Stimulated activated CD8-positive, alpha-beta memory T cell treated with anti-CD3 and anti-CD28 coated beads, Interleukin-12 subunit alpha, Interleukin-12 subunit beta, amount 100 ng/mL, for 4 hours (primary cell): ENCODE results near the gene TIAM1.
"Not testable (repeated sequence)": the region's sequence is repeated elsewhere in the genome, so short reads cannot be mapped to it uniquely, and the experiment has no call there.

Experiments used
- DNase-seq: peaks from one replicate; pipeline ENCODE4 v3.0.0-alpha.2; 2020; ENCODE audit warnings: low read depth

The TIAM1 gene

DNA sequence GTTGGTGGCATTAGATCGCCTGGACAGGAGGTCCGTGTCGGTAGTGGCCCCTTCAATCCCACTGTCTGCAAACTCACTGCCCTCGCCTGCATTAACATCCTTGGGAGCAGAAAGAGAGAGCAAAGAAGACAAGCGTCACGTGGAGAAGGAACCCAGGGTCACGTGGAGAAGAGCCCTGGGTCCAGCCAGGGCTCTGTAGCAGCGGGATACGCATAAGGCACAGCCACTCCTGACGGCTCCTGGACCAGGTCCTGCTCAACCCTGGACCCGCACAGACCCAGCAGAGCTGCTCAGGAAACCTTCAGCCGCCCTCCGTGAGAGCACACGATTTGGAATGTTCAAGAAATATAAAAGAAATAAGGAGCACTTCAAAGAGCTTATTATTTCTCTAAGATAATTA lies 92.0 kb downstream of the TIAM1 start:
- DNase-seq: no peak

DNA sequence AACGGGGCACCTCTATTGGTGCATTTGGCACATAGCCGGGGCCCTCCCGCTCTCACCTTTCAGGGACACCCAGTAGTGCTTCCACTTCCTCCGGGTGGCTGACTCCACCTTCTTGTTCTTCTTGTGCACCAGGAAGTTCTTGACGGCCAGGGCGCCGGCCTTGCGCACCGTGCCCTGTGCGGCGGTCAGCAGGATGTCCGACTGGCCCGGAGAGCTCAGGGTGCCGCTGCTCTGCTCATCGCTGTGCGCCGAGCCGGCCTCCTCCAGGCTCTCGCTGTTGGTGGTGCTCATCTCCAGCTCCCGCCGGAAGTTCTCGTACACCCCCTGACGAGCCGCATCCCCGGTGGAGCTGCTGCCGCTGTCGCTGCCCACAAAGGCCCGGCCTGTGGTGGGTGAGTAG lies 92.4 kb downstream of the TIAM1 start:
- DNase-seq: no peak

DNA sequence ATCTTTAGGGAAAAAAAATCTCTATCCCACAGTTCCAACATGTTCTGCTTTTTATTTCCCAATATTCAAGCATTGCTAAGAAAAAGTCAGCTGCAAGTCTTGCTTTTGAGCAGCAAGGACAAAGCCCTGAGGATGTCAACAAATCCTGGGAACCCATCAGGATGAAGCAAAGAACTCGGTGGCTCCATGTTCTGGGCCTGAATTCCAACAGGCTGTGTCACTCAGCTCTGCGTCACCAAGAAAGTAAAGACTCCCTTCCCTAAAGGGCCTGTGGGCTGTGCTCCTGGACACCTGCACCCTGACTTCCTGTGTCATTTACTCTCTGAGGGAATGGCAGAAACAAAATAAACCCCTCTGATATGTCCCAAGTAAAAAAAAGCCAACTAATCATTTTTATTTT lies 95.5 kb downstream of the TIAM1 start:
- DNase-seq: no peak

DNA sequence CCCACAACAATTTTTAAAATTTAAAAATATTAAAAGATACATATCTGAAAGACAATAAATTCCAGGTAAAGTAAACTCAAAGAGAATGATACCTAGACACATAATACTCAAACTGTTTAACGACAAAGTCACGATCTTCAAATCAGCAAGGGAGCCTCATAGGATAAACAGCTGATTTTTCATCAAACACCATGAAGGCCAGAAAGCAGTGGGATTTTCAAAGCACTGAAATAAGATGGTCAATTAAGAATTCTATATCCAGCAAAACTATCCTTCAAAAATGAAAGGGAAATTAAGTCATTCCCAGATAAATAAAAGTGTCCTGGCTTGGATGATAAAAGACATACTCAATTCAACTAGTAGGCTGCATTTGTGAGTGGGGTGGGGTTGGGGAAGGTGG lies 100.5 kb downstream of the TIAM1 start:
- no peak for DNase-seq

DNA sequence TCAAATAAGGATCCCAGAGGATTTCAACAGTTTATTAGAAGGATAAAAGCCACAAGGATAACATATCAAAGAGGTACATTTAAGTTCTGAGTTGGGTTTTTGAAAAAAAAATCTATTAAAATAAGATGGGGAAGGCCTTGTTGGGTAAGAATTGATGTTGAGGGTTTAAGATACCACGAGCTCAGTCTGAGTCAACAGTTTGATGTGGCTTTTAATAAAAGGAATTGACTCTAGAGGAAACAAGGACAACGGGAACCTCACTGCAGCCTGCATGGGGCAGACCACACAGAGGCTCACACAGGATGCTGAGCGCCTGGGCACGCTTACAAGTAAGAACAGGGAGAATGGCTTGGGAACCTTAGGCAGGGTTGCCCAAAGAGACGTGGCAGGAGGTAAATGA lies 107.5 kb downstream of the TIAM1 start:
- DNase-seq: no peak

DNA sequence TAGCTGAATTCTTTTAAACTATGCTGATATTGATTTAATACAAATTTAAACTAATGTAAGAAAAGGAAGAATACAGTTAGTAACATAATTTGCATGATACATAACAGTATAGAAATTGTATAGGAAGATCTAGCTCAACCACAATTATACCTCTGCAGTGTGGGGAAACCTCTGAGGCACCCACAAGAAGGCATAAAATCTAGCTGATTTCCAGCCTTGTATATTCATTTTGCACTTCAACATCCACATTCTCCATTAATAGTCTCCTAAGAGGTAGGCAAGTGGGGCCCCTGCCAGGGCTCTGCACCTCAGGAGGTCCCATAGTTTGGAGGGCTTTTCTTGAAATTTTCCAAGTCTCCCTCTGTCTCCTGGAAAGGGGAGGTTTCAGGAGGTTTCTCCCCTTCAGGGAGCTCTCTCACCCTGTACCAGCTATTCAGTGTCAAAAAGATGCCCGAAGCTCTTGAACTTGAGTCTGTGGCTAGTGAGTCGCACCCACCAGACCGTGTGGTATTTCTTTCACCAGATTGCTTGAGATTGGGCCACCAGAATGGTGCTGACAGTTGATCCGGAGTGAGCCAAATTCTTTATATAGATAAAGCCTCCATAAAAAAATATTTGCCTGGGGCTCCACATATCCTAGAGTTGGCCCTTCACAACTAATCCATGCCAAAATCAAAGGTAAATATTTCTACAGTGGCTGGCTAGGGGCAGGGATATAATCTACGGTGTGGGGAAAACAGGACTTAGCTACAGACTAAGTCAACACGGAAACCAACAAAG lies 108.2 kb downstream of the TIAM1 start:
- no peak for DNase-seq

DNA sequence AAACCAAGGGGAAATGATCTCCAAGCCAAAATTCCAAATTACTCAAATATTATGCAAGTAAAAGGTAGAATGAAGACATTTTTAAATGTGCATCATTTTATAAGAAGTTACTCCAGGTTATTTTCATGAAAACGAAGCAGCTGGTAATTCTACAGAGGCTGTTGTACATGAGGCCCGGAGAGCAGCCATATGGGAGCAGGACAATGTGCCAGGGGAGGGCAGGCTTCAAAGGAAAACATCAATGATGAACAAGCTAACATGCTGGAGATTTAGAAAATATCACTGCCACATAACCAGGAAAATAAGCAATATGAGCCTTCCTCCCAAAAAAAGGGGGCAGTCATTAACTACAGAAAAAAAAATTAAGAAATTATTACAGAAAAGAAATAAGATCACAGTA lies 109.1 kb downstream of the TIAM1 start:
- DNase-seq: no peak

DNA sequence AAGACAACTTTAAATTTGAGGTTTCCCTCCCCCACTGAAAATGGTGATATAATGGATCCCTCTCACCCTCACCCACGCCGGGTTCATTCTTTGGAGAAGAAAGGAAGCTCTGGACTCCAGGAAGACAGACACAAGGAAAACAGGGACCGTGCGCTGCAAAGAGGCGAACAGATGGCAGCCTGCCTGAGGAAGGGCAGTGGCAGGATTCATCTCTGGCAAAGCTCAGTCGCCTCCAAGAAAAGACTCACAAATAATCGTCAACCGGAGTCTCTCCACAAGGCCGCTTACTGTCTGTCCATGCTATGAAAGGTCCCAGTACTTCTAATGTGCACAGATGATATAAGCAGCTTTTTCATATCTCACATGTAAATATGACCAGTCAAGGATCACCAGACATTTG lies 110.3 kb downstream of the TIAM1 start:
- no peak for DNase-seq

DNA sequence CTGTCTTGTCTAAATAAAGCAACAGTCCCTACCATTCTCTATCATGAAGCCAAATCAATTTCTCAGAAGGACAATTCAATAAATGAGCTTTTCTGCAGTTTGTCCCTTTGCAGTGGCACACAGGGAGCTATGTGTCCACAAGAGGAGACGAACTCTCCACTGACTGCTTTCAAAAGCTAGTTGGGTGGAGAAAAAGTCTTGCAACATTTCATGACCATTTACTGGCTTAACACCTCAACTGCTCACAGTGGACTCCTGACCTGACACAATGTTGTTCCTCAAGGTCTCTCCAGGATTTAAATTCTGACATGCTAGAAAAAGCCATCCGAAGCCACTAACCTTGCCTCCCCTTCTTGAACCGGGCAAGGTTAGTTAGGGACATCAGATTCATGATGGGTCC lies 111.7 kb downstream of the TIAM1 start:
- no peak for DNase-seq

DNA sequence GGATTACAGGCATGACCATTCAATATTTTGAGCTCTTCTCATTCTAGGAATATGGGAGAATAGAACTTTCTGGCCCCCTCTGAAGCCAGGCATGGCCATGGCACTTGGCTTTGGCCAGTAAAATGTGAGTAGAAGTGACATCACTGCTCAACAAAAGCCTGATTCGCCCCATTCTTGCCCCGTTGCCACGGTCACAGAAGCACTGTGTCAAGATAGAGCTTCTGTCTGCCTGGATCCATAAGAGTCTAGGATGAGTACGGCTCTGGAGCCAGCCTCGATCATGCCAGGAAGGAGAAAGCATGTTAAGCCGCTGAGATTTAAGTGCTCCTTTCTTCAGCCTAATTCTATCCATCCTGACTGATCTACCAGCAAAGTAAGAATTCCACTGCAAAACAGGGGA lies 113.1 kb downstream of the TIAM1 start:
- no peak for DNase-seq

DNA sequence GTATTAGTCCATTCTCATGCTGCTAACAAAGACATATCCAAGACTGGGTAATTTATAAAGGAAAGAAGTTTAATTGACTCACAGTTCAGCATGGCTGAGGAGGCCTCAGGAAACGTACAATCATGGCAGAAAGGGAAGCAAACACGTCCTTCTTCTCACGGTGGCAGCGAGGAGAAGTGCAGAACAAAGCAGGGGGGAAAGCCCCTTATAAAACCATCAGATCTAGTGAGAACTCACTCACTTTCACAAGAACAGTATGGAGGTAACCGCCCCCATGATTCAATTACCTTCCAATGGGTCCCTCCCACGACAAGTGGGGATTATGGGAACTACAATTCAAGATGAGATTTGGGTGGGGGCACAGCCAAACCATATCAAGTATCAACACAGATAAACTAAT lies 115.3 kb downstream of the TIAM1 start:
- not testable (repeated sequence) for DNase-seq

DNA sequence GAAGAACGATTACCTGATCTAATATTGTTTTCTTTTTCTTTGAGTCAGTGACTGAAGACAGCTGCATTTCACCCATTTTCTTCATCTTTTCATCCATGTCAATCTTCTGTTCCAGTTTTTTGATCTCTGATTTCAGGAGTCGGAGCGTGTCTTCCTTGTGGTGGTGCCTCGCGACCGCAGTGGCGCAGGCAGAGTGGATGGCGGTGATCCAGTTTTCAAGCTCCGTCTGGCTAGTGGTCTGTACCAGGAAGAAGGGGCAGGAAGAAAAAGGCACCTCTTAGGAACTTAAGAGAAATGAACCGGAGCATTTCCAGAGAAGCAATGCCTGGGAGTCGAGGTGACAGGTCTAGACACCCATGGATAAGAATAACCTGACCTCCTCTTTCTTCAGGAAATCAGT lies 118.3 kb downstream of the TIAM1 start:
- no peak for DNase-seq

DNA sequence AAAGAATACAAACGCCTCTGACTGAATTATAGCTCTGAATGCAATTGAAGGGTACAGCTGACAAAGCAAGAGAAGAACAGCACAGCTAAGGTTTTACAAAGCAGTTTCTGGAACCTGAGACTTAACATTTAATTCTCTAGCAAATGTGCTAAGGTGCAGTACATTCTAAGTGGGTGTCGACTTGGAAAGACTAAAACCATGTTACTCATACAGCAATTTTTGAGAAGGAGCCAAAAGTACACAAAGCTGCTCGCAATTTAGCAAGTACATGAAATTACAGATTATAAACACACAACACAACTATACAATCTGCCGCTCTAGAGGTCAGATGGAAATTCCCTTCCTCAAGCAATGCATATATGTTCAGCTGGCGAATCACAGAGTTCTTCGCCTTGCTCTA lies 121.9 kb downstream of the TIAM1 start:
- DNase-seq: no peak

DNA sequence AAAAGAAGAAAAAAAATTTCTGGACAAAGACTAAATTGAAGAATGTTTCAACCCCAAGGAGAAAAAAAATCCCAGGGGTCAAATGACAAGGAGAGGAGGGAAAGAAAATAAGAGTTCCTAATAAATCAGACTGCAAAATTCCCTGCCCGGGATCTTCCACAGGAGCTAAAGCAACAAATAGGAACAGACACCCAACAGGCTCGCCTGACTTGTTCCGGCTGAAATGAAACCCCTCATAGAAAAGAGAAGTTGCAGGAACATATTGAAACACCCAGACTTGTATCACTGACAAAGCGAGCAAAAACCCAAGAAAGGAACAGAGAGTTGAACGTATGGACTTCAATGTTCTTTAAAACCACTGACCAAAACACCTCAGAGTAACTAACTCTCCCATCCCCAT lies 123.0 kb downstream of the TIAM1 start:
- no peak for DNase-seq

DNA sequence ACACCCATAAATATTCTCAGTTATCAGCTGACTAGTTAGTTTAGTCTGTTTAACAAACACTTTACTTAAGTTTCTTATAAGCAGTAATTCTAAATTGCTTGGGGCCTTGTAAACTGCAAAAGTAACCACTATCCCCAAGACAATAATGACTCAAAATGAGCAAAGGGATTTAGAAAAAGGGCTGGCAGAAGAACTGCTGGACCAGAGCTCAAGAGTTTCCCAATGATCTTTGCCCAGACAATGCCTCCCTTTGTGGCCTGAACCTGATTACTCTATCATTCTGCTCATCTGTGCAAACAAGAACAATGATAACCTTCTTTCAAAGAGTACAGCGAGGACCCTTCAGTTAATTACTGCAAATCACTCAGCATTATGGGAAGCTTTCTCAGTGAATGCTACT lies 123.5 kb downstream of the TIAM1 start:
- DNase-seq: no peak

DNA sequence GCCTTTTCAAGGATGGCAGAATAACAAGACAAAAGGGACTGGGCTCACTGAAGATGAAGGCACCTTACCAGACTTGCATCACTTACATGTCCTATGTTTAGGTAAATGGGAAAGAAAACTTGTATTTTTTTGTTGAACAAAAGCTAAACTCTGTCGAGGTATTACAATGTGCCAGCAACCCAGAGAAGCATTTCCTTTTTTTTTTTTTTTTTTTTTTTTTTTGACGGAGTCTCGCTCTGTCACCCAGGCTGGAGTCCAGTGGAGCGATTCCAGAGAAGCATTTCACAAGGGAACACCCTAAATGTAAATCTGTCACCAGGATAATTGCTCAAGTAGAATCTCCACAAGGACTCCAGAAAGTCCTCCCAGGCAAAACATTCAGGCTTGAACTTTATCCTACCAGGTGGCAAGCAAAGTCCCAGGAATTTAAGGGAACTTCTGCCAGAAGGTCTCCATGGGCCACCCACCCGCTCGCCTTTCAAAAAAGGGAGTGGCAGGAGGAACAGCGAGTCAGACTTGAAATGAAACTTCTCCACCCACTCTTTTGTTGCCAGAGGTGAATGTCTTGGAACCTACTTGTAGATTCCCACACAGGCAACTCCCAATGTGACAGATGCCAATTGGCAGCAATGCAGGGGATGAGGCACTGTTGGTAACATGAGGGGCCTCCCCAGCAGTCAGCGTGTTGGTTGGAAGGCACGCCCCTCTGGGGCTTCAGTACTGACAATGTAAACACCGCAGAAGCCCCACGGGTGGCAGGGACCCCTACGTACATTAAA lies 125.0 kb downstream of the TIAM1 start:
- no peak for DNase-seq

DNA sequence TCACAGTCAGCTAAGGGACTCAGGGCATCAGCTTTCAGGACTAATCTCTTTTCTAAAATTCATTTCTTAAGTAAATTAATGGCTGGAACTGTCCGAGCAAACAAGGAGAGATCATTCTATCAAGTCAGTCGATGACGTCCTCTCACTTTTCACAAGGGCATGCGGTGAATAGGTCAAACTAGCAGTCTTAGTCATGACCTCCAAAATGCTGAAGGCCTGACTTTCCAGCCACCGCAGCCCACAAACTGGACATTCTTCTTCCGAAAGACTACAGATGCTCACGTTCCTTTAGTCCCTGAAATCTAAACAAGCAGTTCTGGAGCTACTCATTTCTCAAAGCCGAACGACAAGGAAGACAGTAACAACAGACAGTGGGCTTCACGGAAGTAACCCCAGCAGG lies 127.9 kb downstream of the TIAM1 start:
- no peak for DNase-seq

DNA sequence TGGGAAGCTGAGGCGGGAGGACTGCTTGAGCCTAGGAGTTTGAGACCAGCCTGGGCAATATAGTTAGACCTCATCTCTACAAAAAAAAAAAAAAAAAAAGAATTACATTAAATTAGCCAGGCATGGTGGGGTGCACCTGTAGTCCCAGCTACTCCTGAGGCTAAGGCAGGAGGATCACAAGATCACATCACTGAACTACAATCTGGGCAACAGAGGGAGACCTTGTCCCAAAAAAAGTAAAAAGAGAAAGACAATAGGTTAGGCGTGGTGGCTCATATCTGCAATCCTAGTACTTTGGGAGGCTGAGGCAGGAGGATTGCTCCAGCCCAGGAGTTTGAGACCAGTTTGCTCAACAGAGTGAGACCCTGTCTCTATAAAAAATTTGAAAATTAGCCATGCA lies 130.3 kb downstream of the TIAM1 start:
- no peak for DNase-seq

DNA sequence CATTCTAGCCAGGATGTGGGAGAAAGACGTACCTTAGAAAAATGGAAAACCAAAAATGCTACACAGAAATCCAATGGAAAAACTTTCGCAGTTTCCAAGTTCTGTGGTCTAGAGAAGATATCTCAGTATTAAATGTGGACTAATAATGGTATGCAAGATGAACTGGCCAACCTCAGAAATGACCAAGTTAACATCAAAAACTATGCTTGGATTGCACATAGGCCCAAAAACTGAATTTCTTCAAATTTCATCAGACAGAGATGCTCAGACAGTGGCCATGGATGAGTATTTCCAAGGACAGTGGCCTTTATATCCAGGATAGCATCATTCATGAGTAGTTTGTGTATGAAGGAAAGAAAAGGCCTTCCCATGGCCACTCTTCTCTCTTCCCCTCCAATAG lies 132.2 kb downstream of the TIAM1 start:
- DNase-seq: no peak

DNA sequence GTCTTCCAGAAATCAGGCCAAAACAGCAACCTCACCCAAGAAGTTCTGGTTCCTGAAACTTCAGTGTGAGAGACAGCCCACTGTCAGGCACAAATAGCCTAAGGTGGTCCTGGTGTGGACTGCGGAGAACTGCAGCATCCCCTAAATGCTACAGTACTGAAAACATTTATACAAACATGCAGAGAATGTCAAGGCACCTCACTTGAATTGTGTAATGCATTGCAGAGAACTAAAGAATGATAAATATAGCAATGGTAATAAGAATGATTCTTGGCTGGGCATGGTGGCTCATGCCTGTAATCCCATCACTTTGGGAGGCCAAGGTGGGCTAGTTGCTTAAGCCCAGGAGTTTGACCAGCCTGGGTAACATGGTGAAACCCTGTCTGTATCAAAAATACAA lies 138.6 kb downstream of the TIAM1 start:
- no peak for DNase-seq

DNA sequence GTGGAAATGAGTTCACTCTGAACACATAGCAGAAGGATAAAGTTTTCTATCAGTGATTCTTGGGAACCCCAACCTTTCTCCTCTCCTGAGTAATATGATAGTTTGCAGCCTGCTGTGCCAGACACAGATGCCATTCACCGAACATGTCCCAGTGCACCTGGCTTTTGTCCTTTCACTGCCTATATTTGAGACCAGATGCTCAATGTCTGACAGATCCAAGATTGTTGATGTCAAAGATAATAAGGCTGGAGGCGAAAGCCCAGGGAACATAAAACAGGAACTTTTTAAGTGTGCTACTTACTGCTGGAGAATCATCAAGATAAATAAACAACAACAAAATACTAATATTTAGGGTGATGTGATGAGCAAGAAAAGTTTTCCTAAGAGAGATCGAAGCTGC lies 139.3 kb downstream of the TIAM1 start:
- DNase-seq: no peak

DNA sequence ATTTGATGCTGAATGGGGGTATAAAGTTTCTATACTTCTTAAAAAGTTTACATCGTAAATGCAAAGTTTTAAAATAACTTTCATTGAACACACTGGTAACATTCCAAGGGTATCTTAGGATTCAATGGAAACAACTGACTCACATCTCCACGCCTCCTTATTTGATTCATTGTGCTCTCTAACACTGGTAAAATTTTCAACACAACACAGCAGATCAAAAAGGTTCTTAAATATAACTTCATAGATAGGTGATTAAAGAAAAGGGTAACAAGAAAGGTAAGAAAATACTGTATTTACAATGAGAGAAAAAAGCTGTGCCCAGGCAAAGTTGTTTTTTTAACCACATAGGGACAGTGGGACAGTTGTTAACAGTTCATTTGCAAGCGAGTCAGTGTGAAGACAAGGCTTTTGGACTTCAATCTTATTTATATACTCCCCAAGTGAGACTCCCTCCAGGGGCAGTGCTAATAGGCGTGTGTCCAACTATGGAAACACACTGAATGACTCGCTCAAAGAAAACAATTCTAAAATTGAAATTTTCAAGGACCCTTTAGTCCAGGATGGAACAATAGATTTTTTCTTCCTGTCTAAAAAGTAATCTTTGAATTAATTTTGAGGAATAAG lies 140.5 kb downstream of the TIAM1 start:
- DNase-seq: no peak

DNA sequence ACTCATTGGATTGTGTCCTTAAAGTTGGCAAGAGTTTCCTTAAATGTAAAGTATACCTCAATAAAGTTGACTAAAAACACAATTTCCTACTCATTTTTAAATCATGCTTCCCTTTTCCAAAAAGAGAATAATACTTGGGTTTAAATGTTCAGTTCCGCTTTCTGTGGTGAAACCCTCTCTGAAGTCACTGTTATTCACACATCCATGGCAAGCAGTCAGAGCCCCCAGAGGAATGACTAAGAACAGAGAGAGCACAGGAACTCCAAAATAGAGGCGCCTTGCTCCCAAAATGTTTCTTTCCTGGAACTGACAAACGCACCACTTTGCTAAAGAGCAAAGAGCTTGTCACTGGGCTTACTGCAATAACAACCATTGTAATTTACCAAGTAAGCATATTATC lies 142.5 kb downstream of the TIAM1 start:
- no peak for DNase-seq
